Measurements from ENCODE around the gene CGRRF1.

CGRRF1 gene

DNA sequence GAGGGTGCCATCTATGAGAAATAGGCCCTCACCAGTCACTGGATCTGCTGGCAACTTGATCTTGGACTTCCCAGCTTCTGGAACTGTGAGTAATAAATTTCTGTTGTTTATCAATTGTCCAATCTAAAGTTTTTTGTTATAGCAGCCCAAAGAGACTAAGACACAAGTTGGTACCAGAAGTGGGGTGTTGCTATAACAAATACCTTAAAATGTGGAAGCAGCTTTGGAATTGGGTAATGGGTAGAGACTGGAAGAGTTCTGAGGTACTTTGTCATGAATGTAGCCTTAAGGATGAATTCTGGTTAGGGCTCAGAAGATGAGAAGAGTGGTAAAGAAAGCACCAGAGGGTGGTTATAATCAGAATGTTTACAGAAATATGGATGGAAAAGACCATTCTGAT lies 42.4 kb upstream of the CGRRF1 start:
- TF ChIP-seq EZH2 (IDR thresholded peaks at IDR 0.05; ENCODE audit: borderline replicate concordance, low read length) (no peak), CTCF (IDR thresholded peaks at IDR 0.05; ENCODE audit: low read length) (no peak)
- Histone ChIP-seq H3K9me2 (ENCODE audit: low read depth, low read length) (no peaks in the 10 kb centered on the region), H3K9me3 (ENCODE audit: low read length) (0 out of 2 replicates have a peak, but pooled peaks cover 6% of the 10 kb centered on the region), H3F3A (ENCODE audit: insufficient read depth, low read length) (no peaks in the 10 kb centered on the region), H2AFZ (ENCODE audit: low read length) (no peak overlapping the region), H3K4me2 (ENCODE audit: low read length) (no peak overlapping the region), H3K9ac (ENCODE audit: low read length) (no peak overlapping the region), H3K27ac (ENCODE audit: low read depth, low read length, poor library complexity, severe bottlenecking) (no peak overlapping the region), H3K36me3 (ENCODE audit: insufficient read depth, low read length) (no peaks in the 10 kb centered on the region), H3K4me1 (ENCODE audit: insufficient read depth, low read length, severe bottlenecking) (no peaks in the 10 kb centered on the region), H3K79me2 (ENCODE audit: insufficient read depth, low read length) (no peaks in the 10 kb centered on the region), H4K20me1 (ENCODE audit: insufficient read depth, low read length) (no peaks in the 10 kb centered on the region), H3K27me3 (ENCODE audit: insufficient read depth, low read length) (no peaks in the 10 kb centered on the region), H3K4me3 (ENCODE audit: low read depth, low read length, poor library complexity, severe bottlenecking) (no peak overlapping the region)

DNA sequence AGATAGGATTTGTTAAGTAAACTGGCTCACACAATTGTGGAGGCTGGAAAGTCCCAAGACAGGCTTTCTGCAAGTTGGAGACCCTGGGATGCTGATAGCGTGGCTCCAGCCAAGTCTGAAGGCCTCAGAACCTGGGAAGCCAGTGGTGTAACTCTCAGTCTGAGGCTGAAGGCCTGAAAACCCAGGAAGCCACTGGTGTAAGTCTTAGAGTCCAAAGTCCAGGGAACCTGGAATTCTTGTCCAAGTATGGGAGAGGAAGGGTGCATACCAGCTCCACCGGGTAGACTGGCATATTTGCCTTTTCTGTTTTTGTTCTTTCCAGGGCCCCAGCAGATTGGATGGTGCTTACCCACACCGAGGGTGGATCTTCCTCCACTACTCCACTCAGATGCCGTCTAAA lies 39.0 kb upstream of the CGRRF1 start:
- H3K4me1 ChIP-seq (ENCODE audit: insufficient read depth, low read length, severe bottlenecking) = no peaks in the 10 kb centered on the region
- no peak overlapping the region for H3K9ac ChIP-seq (ENCODE audit: low read length)
- no peak overlapping the region for H3K4me3 ChIP-seq (ENCODE audit: low read depth, low read length, poor library complexity, severe bottlenecking)
- TF ChIP-seq CTCF (IDR thresholded peaks at IDR 0.05; ENCODE audit: low read length) (no peak), EZH2 (IDR thresholded peaks at IDR 0.05; ENCODE audit: borderline replicate concordance, low read length) (no peak)
- no peak overlapping the region for H2AFZ ChIP-seq (ENCODE audit: low read length)
- 0 out of 2 replicates have a peak, but pooled peaks cover 6% of the 10 kb centered on the region for H3K9me3 ChIP-seq (ENCODE audit: low read length)
- no peaks in the 10 kb centered on the region for H3K27me3 ChIP-seq (ENCODE audit: insufficient read depth, low read length)
- no peak overlapping the region for H3K27ac ChIP-seq (ENCODE audit: low read depth, low read length, poor library complexity, severe bottlenecking)
- peaks cover 4% of the 10 kb centered on the region; the same call in 1 of the 2 replicates for H3K36me3 ChIP-seq (ENCODE audit: insufficient read depth, low read length)
- H3K79me2 ChIP-seq (ENCODE audit: insufficient read depth, low read length) = no peaks in the 10 kb centered on the region
- H3K4me2 ChIP-seq (ENCODE audit: low read length) = no peak overlapping the region
- H4K20me1 ChIP-seq (ENCODE audit: insufficient read depth, low read length) = no peaks in the 10 kb centered on the region
- H3K9me2 ChIP-seq (ENCODE audit: low read depth, low read length) = no peaks in the 10 kb centered on the region
- no peaks in the 10 kb centered on the region for H3F3A ChIP-seq (ENCODE audit: insufficient read depth, low read length)

- Histone ChIP-seq H3K4me3 (ENCODE audit: low read depth, low read length, poor library complexity, severe bottlenecking) (no peak overlapping the region), H3K9me2 (ENCODE audit: low read depth, low read length) (no peaks in the 10 kb centered on the region), H3F3A (ENCODE audit: insufficient read depth, low read length) (no peaks in the 10 kb centered on the region), H2AFZ (ENCODE audit: low read length) (no peak overlapping the region), H3K36me3 (ENCODE audit: insufficient read depth, low read length) (peaks cover 13% of the 10 kb centered on the region; the same call in 1 of the 2 replicates), H3K4me2 (ENCODE audit: low read length) (no peak overlapping the region), H3K79me2 (ENCODE audit: insufficient read depth, low read length) (no peaks in the 10 kb centered on the region), H4K20me1 (ENCODE audit: insufficient read depth, low read length) (no peaks in the 10 kb centered on the region), H3K27me3 (ENCODE audit: insufficient read depth, low read length) (no peaks in the 10 kb centered on the region), H3K4me1 (ENCODE audit: insufficient read depth, low read length, severe bottlenecking) (no peaks in the 10 kb centered on the region), H3K9ac (ENCODE audit: low read length) (no peak overlapping the region), H3K9me3 (ENCODE audit: low read length) (0 out of 2 replicates have a peak, but pooled peaks cover 6% of the 10 kb centered on the region), H3K27ac (ENCODE audit: low read depth, low read length, poor library complexity, severe bottlenecking) (no peak overlapping the region)
- no peak for TF ChIP-seq EZH2 (IDR thresholded peaks at IDR 0.05; ENCODE audit: borderline replicate concordance, low read length)
- TF ChIP-seq CTCF (IDR thresholded peaks at IDR 0.05; ENCODE audit: low read length) = no peak
Measured at GRCh38 chr14:54471641-54472040, 38.1 kb upstream of the CGRRF1 start.

Data from OCI-LY1 (cell line).